A172 (cell line): ENCODE results near the gene FKBP14. TPM values are rescaled to one million over a fixed set of nuclear protein-coding genes. Genes with fewer than 3 reads are reported as not detected.

Experiments used
- DNase-seq: peaks from one replicate; pipeline ENCODE4 v3.0.0-alpha.2; 2015; ENCODE audit warnings: low spot score
- total RNA-seq: library from RNA; depleted of rRNA; stranded (reverse); fragments of >200 nt; shearing (Covaris generic); gene quantifications from 2 replicates; pipeline ENCODE4 v1.2.3, GENCODE V29; 2014

Gene FKBP14
- total RNA-seq, 1 experiment from 2014 or later, result 13.4 TPM

GRCh38 chr7:30034501-30034900 lies 8.0 kb upstream of the FKBP14 start:
- DNase-seq, result no peak

GRCh38 chr7:30032310-30033125 lies 6.0 kb upstream of the FKBP14 start:
- no peak for DNase-seq

GRCh38 chr7:30029696-30030095 lies 3.2 kb upstream of the FKBP14 start:
- DNase-seq, result peak; percentile 30

GRCh38 chr7:30028749-30029635 lies 2.5 kb upstream of the FKBP14 start:
- DNase-seq, result peak; percentile 36

GRCh38 chr7:30028216-30028748 lies 1.8 kb upstream of the FKBP14 start, which contains the start of gene PLEKHA8:
TSS of gene PLEKHA8 (plus strand) at chr7:30028412. CDS start at chr7:30028763, 351 bp downstream.
- DNase-seq, result peak; percentile 52

- DNase-seq, result no peak
These were observed 1.3 kb upstream of the FKBP14 start for GRCh38 chr7:30027740-30028215.

- DNase-seq, result no peak
These were observed 559 bp upstream of the FKBP14 start for GRCh38 chr7:30027065-30027456.

- no peak for DNase-seq
These were observed 3.0 kb downstream of the FKBP14 start for GRCh38 chr7:30023524-30023923.

- DNase-seq, result no peak
These were observed 3.5 kb downstream of the FKBP14 start for GRCh38 chr7:30022991-30023390.

GRCh38 chr7:30020535-30020934 lies 6.0 kb downstream of the FKBP14 start:
- no peak for DNase-seq

GRCh38 chr7:30019960-30020359 lies 6.5 kb downstream of the FKBP14 start:
- no peak for DNase-seq

GRCh38 chr7:30019387-30019786 lies 7.1 kb downstream of the FKBP14 start:
- no peak for DNase-seq

GRCh38 chr7:30018451-30018850 lies 8.1 kb downstream of the FKBP14 start:
- no peak for DNase-seq

GRCh38 chr7:30012757-30013156 lies 13.7 kb downstream of the FKBP14 start:
- no peak for DNase-seq

- no peak for DNase-seq
These were observed 16.5 kb downstream of the FKBP14 start for GRCh38 chr7:30010021-30010420.

GRCh38 chr7:30005464-30005863 lies 21.0 kb downstream of the FKBP14 start:
- no peak for DNase-seq

GRCh38 chr7:30003098-30003497 lies 23.4 kb downstream of the FKBP14 start:
- DNase-seq, result no peak

- DNase-seq, result no peak
These were observed 24.5 kb downstream of the FKBP14 start for GRCh38 chr7:30001998-30002397.

GRCh38 chr7:29998489-29998888 lies 28.0 kb downstream of the FKBP14 start:
- DNase-seq, result no peak

- DNase-seq, result no peak
These were observed 30.2 kb downstream of the FKBP14 start for GRCh38 chr7:29996321-29996720.

GRCh38 chr7:29995652-29996051 lies 30.9 kb downstream of the FKBP14 start:
- no peak for DNase-seq

- no peak for DNase-seq
These were observed 33.4 kb downstream of the FKBP14 start for GRCh38 chr7:29993140-29993539.
